Activated CD4-positive, alpha-beta T cell treated with anti-CD3 and anti-CD28 coated beads, Interleukin-2, Interleukin-4, amounts not matched to agents 100 ng/mL and 50 ng/mL, durations not matched to agents 16 hours and 8 hours (primary cell): ENCODE measurements around the gene TEAD2.
"Not testable (repeated sequence)": the region's sequence is repeated elsewhere in the genome, so short reads cannot be mapped to it uniquely, and the experiment has no call there.

ENCODE experiments used
- DNase-seq: peaks from one replicate; pipeline ENCODE4 v3.0.0-alpha.2; 2020; ENCODE audit warnings: low spot score

Gene TEAD2

DNA sequence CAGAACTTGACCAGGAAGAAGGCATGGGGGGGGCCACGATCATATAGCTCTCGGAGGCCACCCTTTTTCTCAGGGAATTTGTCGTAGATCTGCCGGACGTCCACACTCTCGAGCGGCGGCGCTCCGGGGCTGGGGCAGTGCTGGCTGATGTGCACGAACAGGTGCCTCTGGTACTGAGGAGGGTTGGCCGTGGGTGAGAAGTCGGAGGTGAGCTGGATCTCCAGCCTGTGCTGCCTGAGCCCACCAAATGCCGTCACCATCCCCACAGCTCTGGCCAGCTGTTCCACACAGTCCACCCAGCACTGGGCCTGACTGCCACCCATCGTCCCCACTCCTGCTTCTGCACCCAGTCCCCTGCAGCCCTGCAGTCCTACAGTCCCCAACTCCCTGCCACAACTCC is 15.0 kb downstream of the TEAD2 start:
- no peak for DNase-seq

GRCh38 chr19:49344505-49345423 is 17.5 kb downstream of the TEAD2 start:
- DNase-seq: no peak

- DNase-seq: no peak
Measured at GRCh38 chr19:49343123-49343522, 19.1 kb downstream of the TEAD2 start.

DNA sequence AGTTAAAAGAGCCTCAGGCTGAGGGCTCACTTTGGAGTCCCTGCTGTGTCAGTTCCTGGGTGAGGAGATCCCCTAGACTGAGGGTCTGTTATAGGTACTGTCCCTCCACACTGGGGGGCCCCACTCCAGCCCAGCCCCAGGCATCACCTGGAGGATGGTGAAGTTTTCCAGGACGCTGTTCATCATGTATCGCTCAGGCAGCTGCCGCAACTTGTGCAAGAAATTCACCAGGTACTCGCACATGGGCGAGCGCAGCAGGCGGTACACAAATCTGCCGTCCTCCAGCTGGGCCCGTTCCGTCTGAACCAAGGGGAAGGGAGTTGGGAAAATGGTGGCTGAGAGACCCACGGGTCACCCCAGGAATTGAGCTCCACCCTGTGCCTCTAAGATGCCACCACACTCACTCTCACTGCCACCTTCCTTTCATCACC is 19.9 kb downstream of the TEAD2 start:
- no peak for DNase-seq

DNA sequence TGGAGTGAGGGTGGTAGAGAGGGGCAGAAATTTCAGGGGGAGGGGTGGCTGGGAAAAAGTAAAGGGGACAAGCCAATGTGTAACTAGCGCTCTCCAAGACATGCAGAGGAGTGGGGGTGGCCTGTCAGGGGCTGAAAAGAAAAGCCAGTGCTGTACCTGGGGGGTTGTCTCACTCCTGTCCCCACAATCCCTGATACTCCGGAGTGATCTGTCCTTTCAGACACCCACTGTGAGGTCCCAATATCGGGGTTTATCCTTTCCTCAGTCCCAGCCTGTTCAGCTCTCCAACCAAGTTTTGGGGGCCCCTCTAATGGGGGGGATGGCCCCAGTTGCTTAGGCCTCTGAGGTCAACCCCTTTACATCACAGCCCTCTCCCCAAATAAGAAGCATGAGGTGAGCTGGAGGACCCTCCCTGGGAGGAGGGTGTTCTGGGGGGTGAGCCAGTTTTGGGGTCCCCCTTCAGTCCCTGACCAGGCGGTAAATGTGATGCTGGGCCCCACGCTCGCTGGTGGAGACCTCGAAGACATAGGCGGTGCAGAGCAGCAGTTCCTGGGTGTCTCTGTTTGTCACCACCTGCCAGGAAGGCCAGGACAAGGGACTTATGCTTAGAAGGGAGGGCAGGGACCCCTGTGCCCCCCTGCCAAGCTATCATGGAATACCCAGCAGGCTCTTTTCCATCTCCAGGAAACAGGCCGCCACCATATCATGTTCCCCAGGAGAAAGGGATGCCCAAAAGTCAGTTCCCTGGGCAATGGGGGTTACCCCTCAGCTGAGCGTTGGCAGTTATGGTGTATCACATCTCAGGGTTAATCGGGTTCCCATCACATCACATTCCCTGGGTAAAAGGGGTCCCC is 21.1 kb downstream of the TEAD2 start:
- DNase-seq: no peak

- no peak for DNase-seq
Measured at GRCh38 chr19:49340069-49340864, 21.9 kb downstream of the TEAD2 start.

- no peak for DNase-seq
Measured at GRCh38 chr19:49339301-49340068, 22.7 kb downstream of the TEAD2 start.

GRCh38 chr19:49338691-49339300 is 23.4 kb downstream of the TEAD2 start:
- no peak for DNase-seq

DNA sequence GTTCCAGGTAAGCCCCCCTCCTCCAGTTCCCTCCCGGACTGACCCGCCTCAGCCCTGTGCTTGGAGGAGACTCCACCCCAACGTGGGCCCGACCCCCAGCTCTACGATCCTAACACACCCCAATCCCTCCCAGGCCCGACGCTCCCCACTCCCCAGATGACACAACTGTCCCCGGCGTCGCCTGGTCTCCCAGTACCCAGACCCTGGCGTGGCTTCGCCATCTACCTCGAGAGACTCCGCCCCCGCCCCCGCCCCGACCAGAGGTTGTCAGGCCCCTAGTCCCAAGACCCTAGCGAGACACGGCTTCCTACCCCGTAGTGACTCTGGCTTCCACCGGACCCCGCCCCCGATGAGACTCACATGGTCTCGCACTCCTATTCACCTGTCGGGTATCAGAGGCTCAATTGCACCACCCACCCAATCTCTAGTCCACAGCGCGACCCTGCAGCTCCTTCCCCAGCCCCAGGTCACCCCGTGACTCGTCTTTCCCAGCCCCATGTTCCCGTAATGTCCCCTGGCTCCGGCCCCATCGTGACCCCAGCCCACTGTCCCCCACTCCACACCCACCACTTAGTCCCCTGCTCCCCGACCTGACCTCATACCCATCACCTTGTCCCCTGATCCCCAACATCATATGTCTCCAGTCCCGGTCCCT is 24.1 kb downstream of the TEAD2 start:
- no peak for DNase-seq

GRCh38 chr19:49337267-49338022 is 24.8 kb downstream of the TEAD2 start:
- DNase-seq: no peak

GRCh38 chr19:49336482-49337266 is 25.5 kb downstream of the TEAD2 start:
- no peak for DNase-seq

DNA sequence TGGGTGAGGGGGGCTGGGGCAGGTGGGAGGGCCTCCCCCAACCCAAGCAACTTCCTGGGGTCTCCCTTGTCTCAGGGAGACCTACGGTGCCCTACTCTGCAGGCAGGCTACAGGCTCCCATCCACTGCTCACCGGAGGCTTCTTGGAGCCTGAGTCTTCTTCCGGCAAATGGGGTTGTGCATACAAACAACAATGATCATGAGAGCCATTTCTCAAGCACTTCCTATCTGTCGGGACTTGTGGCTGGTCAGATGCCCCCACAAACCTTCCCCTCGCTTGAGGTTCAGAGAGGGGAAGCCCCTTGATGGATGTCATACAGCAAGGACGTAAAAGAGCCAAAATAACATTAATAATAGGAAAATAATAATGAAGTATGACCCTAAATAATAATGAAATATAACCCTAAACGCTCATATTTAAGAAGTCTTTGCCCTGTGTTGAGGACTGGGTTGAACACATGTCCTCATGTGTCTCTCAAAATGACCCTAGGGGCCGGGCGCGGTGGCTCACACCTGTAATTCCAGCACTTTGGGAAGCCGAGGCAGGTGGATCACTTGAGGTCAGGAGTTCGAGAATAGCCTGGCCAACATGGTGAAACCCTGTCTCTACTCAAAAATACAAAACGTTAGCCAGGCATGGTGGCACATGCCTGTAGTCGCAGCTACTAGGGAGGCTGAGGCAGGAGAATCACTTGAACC is 26.3 kb downstream of the TEAD2 start:
- DNase-seq: peak; percentile 42

DNA sequence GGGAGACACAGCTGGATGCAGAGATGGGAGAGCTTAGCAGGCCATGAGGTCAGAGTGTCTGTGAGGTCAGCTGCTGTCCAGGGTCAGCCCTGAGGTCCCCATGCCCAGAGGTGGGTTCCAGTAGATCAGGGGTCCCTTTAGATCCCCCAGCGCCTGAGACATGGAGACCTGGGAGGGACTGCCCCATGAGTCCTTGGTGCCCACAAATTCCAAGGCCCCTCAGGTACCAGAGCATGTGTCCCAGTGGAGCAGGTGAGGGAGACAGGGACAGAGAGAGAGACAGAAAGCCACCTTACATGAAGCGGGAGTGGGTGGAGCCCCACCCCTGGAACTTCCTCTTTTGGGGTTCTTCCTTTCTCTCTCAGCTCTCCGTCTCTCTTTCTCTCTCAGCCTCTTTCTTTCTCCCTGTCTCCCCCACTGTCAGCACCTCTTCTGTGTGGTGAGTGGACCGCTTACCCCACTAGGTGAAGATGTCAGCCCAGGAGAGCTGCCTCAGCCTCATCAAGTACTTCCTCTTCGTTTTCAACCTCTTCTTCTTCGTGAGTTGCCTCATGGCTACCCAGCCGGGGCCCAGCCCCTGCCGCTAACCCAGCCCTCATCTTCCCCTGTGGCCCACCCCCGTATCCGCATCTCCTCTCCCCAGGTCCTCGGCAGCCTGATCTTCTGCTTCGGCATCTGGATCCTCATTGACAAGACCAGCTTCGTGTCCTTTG is 27.0 kb downstream of the TEAD2 start, which contains the start of gene CD37:
Gene CD37 (plus strand): TSS at position 336 of the 713 bp plus-strand sequence. CDS start 135 bp downstream, at position 471.
- DNase-seq: peak; percentile 50

DNA sequence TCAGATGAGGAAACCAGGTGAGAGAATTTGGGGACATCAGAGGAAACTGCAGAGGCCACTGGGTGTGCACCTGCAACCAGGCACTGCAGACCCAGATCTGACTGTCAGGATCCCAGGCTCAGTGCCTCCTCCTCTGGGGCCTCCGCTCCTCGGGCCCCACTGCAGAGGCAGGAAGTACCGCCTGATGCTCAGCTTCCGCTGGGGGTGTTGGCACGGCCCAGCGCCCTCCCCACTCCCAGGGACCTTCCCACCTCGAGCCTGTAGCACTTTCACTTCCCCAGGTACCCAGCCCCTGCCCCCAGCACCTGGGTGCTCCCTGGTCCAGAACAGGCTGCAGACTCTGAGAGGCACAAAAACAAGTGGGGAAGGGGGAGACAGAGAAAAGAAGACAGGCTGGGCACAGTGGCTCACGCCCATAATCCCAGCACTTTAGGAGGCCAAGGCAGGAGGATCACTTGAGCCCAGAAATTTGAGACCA is 28.4 kb downstream of the TEAD2 start:
- DNase-seq: peak; percentile 73

- DNase-seq: no peak
Measured at GRCh38 chr19:49333418-49333805, 28.8 kb downstream of the TEAD2 start.

- not testable (repeated sequence) for DNase-seq
Measured at GRCh38 chr19:49332691-49333417, 29.4 kb downstream of the TEAD2 start.
